GM18873 (cell line): ENCODE measurements around the gene PCDH9.

Experiments
- ATAC-seq: cut with Tn5 transposase; IDR thresholded peaks from one replicate; pipeline ENCODE4 v1.9.1; 2021; ENCODE audit warnings: mild to moderate bottlenecking, moderate library complexity, moderate number of reproducible peaks; ENCODE audit not compliant: unreplicated experiment, low FRiP score

PCDH9 gene

GRCh38 chr13:66369666-66370065 is 860.5 kb downstream of the PCDH9 start:
- no peak for ATAC-seq

DNA sequence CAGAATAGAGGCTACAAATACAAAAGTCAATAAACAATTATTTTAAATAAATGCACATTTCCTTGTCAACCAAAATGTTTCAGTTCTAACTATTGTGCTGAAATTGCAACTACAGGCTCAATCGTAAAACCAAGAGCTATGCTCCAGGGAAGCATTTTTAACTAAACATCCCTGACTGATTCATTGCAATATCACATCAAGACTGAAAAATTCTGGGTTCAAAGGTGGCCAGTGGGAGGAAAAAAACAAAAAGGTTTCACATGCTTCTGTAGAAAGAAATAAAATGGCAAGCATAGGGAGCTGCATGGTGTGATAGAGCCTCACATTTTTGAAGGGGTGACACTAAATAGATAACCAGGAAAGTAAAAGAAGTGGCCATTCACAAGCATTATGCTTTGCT is 862.8 kb downstream of the PCDH9 start:
- ATAC-seq: no peak

DNA sequence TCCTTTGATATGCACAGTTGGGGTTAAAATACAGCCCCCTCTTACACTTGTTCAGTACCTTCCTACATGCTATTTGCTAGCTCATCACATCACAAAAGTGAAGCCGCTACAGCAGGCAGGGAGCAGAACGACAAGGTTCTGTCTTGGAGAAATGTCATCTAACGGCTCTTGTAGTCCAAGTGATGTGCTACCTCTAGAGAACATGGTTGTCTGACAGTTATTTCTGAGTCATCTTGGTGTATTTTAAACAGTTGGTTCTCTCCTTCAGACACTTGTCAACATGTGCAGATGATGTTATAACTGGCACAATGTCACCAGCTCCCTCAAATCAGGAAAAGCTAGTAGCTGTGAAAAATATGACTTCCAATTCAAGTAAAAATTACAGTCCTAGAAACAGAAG is 865.0 kb downstream of the PCDH9 start:
- ATAC-seq: no peak

DNA sequence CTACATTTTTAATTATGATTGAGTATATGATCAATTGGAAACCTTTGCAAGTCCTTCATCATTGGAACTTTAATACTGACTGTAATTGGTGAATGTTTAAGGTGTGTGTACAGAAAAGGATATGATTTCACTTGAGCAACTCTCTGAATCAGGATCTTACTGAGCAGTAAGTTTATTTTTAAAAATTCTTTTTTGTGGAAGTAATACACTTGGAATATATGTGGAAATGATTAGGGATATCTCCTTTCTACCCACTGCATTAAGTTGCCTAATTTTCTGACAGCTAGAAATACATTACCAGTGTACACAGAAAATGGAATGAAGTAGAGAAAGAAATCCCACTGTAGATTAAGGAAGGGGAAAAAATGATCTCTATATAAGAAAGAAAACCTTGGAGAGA is 865.8 kb downstream of the PCDH9 start:
- no peak for ATAC-seq

- ATAC-seq: no peak
These were observed 867.7 kb downstream of the PCDH9 start for GRCh38 chr13:66362485-66362884.

DNA sequence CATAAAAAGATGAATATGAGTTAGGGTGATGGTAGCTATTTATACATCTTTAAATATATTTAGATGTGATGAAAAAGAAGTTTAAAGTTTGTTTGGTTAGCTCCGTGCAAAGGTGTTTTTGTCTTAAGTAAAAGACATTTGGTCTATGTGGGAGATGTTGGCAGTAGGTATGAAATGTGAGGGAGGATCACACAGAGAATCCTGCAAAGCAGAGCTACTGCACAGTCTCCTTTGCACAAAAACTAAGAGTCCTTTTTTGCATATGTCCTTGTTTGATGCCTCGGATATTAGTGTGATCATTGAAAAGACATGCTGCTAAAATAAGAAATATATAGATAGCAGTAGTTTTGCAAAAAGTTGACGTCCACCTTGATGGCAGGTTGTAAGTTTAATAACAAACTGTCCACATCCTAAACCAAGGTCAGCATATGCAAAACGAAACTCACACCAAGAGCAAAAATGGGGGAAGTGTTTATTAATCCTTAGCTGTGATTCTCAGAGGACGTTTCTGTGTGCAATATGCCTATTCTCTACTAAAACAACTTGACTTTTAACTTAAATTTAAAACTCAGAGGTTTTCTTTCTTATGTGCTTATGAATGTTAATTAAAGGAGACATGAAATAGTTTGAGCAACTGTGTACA is 870.1 kb downstream of the PCDH9 start:
- no peak for ATAC-seq

- no peak for ATAC-seq
These were observed 870.7 kb downstream of the PCDH9 start for GRCh38 chr13:66359393-66359792.

DNA sequence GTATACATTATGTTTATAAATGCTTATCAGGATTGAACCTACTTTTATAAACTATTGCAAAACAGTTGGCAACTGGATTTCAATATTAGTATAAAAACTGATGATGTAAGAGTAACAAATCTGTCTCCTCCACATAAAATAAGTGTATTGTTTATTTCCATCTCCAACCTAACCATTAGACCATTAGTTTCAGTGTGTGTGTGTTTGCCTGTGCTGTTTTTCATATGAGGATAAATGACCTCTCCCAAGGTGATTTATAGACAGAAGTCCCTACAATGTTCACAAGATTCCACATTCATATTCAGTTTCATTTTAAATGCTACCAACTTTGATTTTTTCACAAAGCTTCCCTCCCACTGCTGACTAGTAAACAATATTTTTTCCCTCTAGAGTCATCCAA is 871.6 kb downstream of the PCDH9 start:
- no peak for ATAC-seq

GRCh38 chr13:66357463-66357862 is 872.7 kb downstream of the PCDH9 start:
- no peak for ATAC-seq

GRCh38 chr13:66354879-66355751 is 875.0 kb downstream of the PCDH9 start:
- ATAC-seq: no peak

DNA sequence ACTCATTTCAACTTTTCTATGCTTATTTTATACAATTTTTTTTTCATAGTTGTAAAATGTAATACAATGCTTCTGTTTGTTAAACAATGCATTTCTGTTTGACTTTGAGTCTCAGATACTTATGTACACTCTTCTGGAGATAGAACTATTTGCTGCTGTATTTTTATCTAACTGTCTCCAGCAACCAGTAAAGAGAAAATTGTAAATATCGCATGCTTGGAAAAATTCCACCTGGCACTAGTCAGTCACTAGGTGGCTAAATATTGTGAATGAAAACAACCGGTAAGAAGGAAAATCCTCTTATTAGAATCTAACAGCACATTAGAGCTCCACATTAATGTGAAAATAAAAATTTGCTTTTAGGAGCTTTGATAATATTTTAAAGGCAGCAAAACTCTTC is 876.5 kb downstream of the PCDH9 start:
- no peak for ATAC-seq

- no peak for ATAC-seq
These were observed 880.2 kb downstream of the PCDH9 start for GRCh38 chr13:66349966-66350365.

- ATAC-seq: no peak
These were observed 881.1 kb downstream of the PCDH9 start for GRCh38 chr13:66348745-66349690.

DNA sequence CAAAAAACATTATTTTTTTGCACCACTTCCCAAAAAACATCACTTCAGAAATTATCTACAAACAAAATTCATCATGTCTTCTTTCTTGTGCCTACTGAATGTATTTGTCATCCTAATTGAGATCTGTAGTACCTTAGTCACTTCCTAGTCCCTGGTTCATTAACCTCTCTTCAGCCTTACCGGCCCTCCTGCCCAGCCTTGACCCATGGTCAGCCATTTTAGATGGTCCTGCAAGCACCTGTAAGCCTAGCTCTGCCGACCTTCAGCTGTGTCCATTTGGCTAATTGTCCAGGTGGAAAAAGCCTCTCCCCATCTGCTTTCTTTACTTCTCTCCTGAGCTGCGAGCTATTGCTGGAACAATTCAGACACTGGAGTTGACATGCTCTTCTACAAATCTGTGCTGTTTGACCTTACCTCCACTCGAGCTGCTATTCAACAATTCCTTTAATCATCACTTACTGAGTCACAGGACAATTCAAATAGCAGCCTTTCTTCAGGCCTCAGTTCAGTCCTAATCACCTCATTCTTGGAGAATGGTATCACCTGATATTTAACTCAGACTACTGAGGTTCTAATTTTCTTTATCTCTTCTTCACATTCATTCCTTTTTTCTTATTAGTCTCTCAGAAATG is 882.5 kb downstream of the PCDH9 start:
- ATAC-seq: no peak

- no peak for ATAC-seq
These were observed 884.2 kb downstream of the PCDH9 start for GRCh38 chr13:66345971-66346370.

- ATAC-seq: no peak
These were observed 884.7 kb downstream of the PCDH9 start for GRCh38 chr13:66345518-66345810.

GRCh38 chr13:66344805-66345517 is 885.2 kb downstream of the PCDH9 start:
- no peak for ATAC-seq

DNA sequence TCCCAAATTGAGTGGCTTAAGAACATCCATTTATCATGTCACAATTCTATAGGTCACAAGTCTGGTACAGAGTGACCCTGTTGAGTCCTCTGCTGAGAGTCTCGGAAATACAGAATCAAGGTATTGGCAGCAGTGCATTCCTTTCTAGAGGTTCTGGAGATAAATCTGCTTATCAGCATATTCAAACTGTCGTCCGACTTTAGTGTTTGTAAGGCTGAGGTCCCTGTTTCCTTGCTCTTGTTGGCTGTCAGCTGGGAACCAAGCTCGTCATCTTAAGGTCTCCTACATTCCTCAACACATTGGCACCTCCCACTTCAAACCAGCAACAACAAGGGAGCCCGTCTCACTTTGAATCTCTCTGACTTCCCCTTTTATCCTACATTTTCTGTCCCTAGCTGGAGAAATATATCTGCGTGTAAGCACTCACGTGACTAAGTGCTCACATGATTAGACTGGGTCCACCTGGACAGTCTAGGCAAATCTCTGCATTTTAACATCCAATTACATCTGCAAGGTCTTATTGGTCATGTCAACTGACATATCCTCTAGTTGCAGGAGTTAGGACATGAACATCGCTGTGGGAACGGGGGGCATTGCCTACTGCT is 886.8 kb downstream of the PCDH9 start:
- no peak for ATAC-seq

GRCh38 chr13:66341635-66342377 is 888.3 kb downstream of the PCDH9 start:
- no peak for ATAC-seq
